Measurements from ENCODE around the gene CCDC91.
"Not testable (repeated sequence)": the region's sequence is repeated elsewhere in the genome, so short reads cannot be mapped to it uniquely, and the experiment has no call there.

Gene CCDC91

GRCh38 chr12:28191051-28192048, 1.1 kb downstream of the CCDC91 start:
- H3K27ac ChIP-seq, result peak overlapping the region; percentile 76; the same call in 1 of the 2 replicates

GRCh38 chr12:28192125-28192524, 1.9 kb downstream of the CCDC91 start:
- no peak for DNase-seq (ENCODE audit: low read depth, low spot score)
- no peak overlapping the region for H3K9ac ChIP-seq (ENCODE audit: insufficient read length)
- H3K9me3 ChIP-seq (ENCODE audit: low read depth, low read length), result no peaks in the 10 kb centered on the region; the same call in 1 of the 2 replicates
- no peak overlapping the region for H3K4me3 ChIP-seq
- peaks cover 6% of the 10 kb centered on the region; the same call in 1 of the 2 replicates for H3K36me3 ChIP-seq (ENCODE audit: insufficient read depth, low read length)
- no peak overlapping the region for H3K27ac ChIP-seq
- no peak for TF ChIP-seq POLR2AphosphoS5 (IDR thresholded peaks at IDR 0.05; ENCODE audit: borderline replicate concordance, low read depth, low read length)
- TF ChIP-seq FOXP2 (optimal IDR thresholded peaks at IDR 0.05; ENCODE audit: control extremely low read depth, extremely low read length, insufficient read depth), result no peak
- no peak for TF ChIP-seq EZH2 (IDR thresholded peaks at IDR 0.05)

More at GRCh38 chr12:28191051-28192048, 1.1 kb downstream of the CCDC91 start:
- no peak for DNase-seq (ENCODE audit: low read depth, low spot score)
- TF ChIP-seq POLR2AphosphoS5 (IDR thresholded peaks at IDR 0.05; ENCODE audit: borderline replicate concordance, low read depth, low read length), result no peak
- no peak for TF ChIP-seq FOXP2 (optimal IDR thresholded peaks at IDR 0.05; ENCODE audit: control extremely low read depth, extremely low read length, insufficient read depth)
- no peak for TF ChIP-seq EZH2 (IDR thresholded peaks at IDR 0.05)
- Histone ChIP-seq H3K9ac (ENCODE audit: insufficient read length) (peak overlapping the region; percentile 86), H3K36me3 (ENCODE audit: insufficient read depth, low read length) (peaks cover 6% of the 10 kb centered on the region; the same call in 1 of the 2 replicates), H3K9me3 (ENCODE audit: low read depth, low read length) (no peaks in the 10 kb centered on the region; the same call in 1 of the 2 replicates), H3K4me3 (peak overlapping the region; percentile 91)

- DNase-seq (ENCODE audit: low read depth, low spot score); H3K27ac ChIP-seq; H3K9me3 ChIP-seq (ENCODE audit: low read depth, low read length); H3K36me3 ChIP-seq (ENCODE audit: insufficient read depth, low read length); H3K4me3 ChIP-seq; H3K9ac ChIP-seq (ENCODE audit: insufficient read length): not testable (repeated sequence)
These were observed 4.4 kb downstream of the CCDC91 start for GRCh38 chr12:28194621-28195020.

- H3K36me3 ChIP-seq (ENCODE audit: insufficient read depth, low read length); H3K9ac ChIP-seq (ENCODE audit: insufficient read length); H3K27ac ChIP-seq; H3K9me3 ChIP-seq (ENCODE audit: low read depth, low read length); DNase-seq (ENCODE audit: low read depth, low spot score); H3K4me3 ChIP-seq: not testable (repeated sequence)
These were observed 10.9 kb downstream of the CCDC91 start for GRCh38 chr12:28201136-28201535.

DNA sequence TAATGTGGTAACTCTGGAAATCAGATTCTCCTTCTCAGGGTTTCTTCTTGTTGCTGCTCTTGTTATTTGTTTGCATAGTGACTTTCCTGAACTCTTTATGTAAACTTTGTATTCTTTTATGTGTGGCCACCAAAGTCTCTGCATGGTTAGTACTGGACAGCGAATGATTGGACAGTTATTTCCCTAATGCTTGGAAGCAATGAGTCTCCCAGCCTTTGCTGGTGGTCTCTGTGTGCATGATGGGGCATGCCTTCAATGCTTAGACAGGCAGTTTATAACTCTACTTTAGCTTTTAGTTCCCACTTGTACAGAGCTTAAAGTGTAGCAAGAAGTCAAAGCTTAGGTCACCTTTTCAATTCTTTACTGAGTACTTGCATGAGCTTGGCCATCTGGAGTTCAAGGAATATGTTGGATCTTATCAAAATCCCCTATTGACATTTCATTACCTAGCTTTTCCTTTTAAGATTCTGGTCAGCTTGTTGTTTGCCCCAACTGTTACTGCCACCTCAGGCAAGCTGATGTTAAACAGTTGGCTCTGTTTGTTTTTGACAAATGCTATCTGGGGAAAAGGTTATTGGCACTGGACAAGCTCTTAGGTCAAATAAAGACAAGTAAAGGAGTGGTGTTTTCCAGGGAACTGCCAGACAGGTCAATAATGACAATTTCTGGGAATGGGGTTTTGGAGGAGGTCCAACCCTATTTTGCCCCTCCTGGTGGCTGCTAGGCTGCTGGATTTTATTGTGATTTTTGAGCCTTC, 12.3 kb downstream of the CCDC91 start:
- Histone ChIP-seq H3K36me3 (ENCODE audit: insufficient read depth, low read length) (no peaks in the 10 kb centered on the region; the same call in 1 of the 2 replicates), H3K9me3 (ENCODE audit: low read depth, low read length) (peaks cover 8% of the 10 kb centered on the region), H3K9ac (ENCODE audit: insufficient read length) (no peak overlapping the region), H3K27ac (no peak overlapping the region), H3K4me3 (no peak overlapping the region)
- no peak for DNase-seq (ENCODE audit: low read depth, low spot score)
- TF ChIP-seq EZH2 (IDR thresholded peaks at IDR 0.05), result no peak

GRCh38 chr12:28209782-28210181, 19.5 kb downstream of the CCDC91 start:
- no peak for DNase-seq (ENCODE audit: low read depth, low spot score)
- Histone ChIP-seq H3K27ac (no peak overlapping the region), H3K9me3 (ENCODE audit: low read depth, low read length) (peaks cover 6% of the 10 kb centered on the region; the same call in 1 of the 2 replicates), H3K9ac (ENCODE audit: insufficient read length) (no peak overlapping the region), H3K36me3 (ENCODE audit: insufficient read depth, low read length) (peaks cover 14% of the 10 kb centered on the region), H3K4me3 (no peak overlapping the region)
- no peak for TF ChIP-seq FOXP2 (optimal IDR thresholded peaks at IDR 0.05; ENCODE audit: control extremely low read depth, extremely low read length, insufficient read depth)
- no peak for TF ChIP-seq POLR2AphosphoS5 (IDR thresholded peaks at IDR 0.05; ENCODE audit: borderline replicate concordance, low read depth, low read length)
- TF ChIP-seq EZH2 (IDR thresholded peaks at IDR 0.05), result no peak

DNA sequence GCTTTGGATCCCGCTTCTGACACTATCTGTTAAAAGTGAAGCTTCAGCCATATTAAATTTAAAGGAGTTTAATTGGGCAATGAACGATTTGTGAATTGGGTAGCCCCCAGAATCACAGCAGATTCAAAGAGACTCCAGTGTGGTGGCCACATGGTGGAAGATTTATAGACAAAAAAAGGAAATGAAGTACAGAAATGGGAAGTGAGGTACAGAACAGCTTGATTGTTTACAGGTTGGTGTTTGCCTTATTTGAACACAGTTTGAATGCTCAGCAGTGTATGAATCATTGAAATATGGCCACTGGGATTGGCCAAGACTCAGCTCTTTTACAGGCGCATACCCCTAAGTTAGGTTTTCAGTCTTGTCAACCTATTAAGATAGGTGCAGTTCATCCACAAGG, 21.9 kb downstream of the CCDC91 start:
- H3K9me3 ChIP-seq (ENCODE audit: low read depth, low read length), result peaks cover 6% of the 10 kb centered on the region; the same call in 1 of the 2 replicates
- TF ChIP-seq FOXP2 (optimal IDR thresholded peaks at IDR 0.05; ENCODE audit: control extremely low read depth, extremely low read length, insufficient read depth) (no peak), EZH2 (IDR thresholded peaks at IDR 0.05) (no peak), POLR2AphosphoS5 (IDR thresholded peaks at IDR 0.05; ENCODE audit: borderline replicate concordance, low read depth, low read length) (no peak)
- no peak overlapping the region for H3K4me3 ChIP-seq
- no peak overlapping the region for H3K27ac ChIP-seq
- peaks cover 14% of the 10 kb centered on the region for H3K36me3 ChIP-seq (ENCODE audit: insufficient read depth, low read length)
- no peak for DNase-seq (ENCODE audit: low read depth, low spot score)
- H3K9ac ChIP-seq (ENCODE audit: insufficient read length), result no peak overlapping the region

DNA sequence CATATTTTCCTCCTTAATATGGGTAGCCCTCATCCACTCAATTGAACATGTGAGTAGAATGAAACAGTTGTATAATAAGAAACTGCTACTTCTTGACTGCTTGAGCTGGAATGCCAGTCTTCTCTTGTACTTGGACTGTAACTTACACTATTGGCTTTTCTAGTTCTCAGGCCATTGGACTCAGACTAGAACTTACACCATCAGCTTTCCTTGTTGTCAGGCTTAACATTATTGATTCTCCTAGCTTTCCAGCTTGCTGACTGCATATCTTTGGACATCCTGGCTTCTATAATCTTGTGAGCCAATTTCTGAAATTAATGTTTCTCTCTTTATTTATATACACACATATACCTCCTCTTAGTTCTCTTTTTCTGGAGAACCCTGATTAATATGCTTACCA, 24.8 kb downstream of the CCDC91 start:
- H3K9me3 ChIP-seq (ENCODE audit: low read depth, low read length), result peaks cover 7% of the 10 kb centered on the region; the same call in 1 of the 2 replicates
- no peak overlapping the region for H3K27ac ChIP-seq
- DNase-seq (ENCODE audit: low read depth, low spot score), result no peak
- TF ChIP-seq FOXP2 (optimal IDR thresholded peaks at IDR 0.05; ENCODE audit: control extremely low read depth, extremely low read length, insufficient read depth) (no peak), POLR2AphosphoS5 (IDR thresholded peaks at IDR 0.05; ENCODE audit: borderline replicate concordance, low read depth, low read length) (no peak), EZH2 (IDR thresholded peaks at IDR 0.05) (no peak)
- H3K36me3 ChIP-seq (ENCODE audit: insufficient read depth, low read length), result peaks cover 12% of the 10 kb centered on the region
- no peak overlapping the region for H3K9ac ChIP-seq (ENCODE audit: insufficient read length)
- no peak overlapping the region for H3K4me3 ChIP-seq
